Activated CD8-positive, alpha-beta memory T cell treated with anti-CD3 and anti-CD28 coated beads for 48 hours (primary cell): Measurements from ENCODE around the gene MRFAP1.

Experiments used
- DNase-seq, 3 experiments: peaks; one replicate each; pipeline ENCODE4 v3.0.0-alpha.2; 2020; ENCODE audit warnings: low read depth in 2 of 3, low spot score in 2 of 3

The MRFAP1 gene

DNA sequence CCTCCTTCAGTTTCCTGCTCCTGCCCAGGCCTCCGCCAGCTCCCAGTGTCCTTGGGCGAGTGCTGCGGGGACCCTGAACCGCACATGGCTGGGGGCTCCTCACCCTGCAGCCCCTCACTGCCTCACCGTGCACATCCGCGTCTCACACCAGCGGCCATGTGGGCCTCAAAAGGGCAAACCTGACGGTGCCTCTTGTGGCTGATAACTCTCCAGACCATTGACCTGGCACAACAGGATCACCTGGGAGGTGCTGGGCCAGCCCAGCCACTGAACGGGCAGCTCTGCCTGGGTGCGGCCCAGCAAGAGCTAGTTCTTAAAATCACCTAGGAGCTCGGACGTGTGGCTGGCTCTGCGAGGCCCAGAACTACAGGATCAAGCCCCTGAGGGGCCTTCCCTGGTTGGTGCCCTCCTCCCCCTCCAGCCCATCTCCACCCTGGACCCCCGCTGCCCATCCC lies 49.0 kb downstream of the MRFAP1 start:
- DNase-seq, result no peak
